Occipital lobe (tissue), 2 donors: ENCODE results near the gene LRRN4CL. TPM values are rescaled to one million over a fixed set of nuclear protein-coding genes. Genes with fewer than 3 reads are reported as not detected.
"Not testable (repeated sequence)": the region's sequence is repeated elsewhere in the genome, so short reads cannot be mapped to it uniquely, and the experiment has no call there.

ENCODE experiments used
- DNase-seq: peaks from one replicate; lab custom pipeline; 2025; lab: John Stamatoyannopoulos, UW
- total RNA-seq: library from RNA; depleted of rRNA; stranded (reverse); fragments of >200 nt; gene quantifications from one replicate; pipeline ENCODE4 v1.2.3, GENCODE V29; 2014

LRRN4CL gene
- total RNA-seq = 0.16 TPM

- peak; percentile 32 for DNase-seq
Measured at GRCh38 chr11:62689421-62690183, at the start of gene LRRN4CL. Gene LRRN4CL (minus strand): TSS chr11:62689530. CDS start chr11:62688508, 1,022 bp downstream.

GRCh38 chr11:62737196-62737595 is 47.9 kb upstream of the LRRN4CL start:
- DNase-seq = no peak

GRCh38 chr11:62732830-62733229 is 43.5 kb upstream of the LRRN4CL start:
- no peak for DNase-seq

GRCh38 chr11:62730076-62730475 is 40.7 kb upstream of the LRRN4CL start:
- DNase-seq = not testable (repeated sequence)

GRCh38 chr11:62728171-62728988 is 39.0 kb upstream of the LRRN4CL start, which contains the start of gene TTC9C:
Gene TTC9C (plus strand): TSS chr11:62728486. CDS start chr11:62728849, 363 bp downstream.
- DNase-seq = peak; percentile 77

- DNase-seq = peak; percentile 90
Measured at GRCh38 chr11:62727872-62728170, 38.5 kb upstream of the LRRN4CL start.

- peak; percentile 98 for DNase-seq
Measured at GRCh38 chr11:62727165-62727871, 38.0 kb upstream of the LRRN4CL start, which contains the start of gene HNRNPUL2. Gene HNRNPUL2 (minus strand): TSS chr11:62727457. CDS start chr11:62727156, 301 bp downstream.

GRCh38 chr11:62726915-62727164 is 37.5 kb upstream of the LRRN4CL start:
- DNase-seq = no peak

- DNase-seq = no peak
Measured at GRCh38 chr11:62726156-62726914, 37.0 kb upstream of the LRRN4CL start.

- no peak for DNase-seq
Measured at GRCh38 chr11:62725646-62726045, 36.3 kb upstream of the LRRN4CL start.

GRCh38 chr11:62724171-62724570 is 34.8 kb upstream of the LRRN4CL start:
- no peak for DNase-seq

GRCh38 chr11:62721994-62722393 is 32.7 kb upstream of the LRRN4CL start:
- DNase-seq = no peak

GRCh38 chr11:62719302-62719978 is 30.1 kb upstream of the LRRN4CL start:
- DNase-seq = no peak

- no peak for DNase-seq
Measured at GRCh38 chr11:62716816-62717215, 27.5 kb upstream of the LRRN4CL start.

GRCh38 chr11:62716206-62716605 is 26.9 kb upstream of the LRRN4CL start:
- no peak for DNase-seq

GRCh38 chr11:62715150-62716130 is 26.1 kb upstream of the LRRN4CL start:
- no peak for DNase-seq

GRCh38 chr11:62713343-62713742 is 24.0 kb upstream of the LRRN4CL start:
- DNase-seq = no peak

GRCh38 chr11:62712861-62713260 is 23.5 kb upstream of the LRRN4CL start:
- no peak for DNase-seq

- DNase-seq = no peak
Measured at GRCh38 chr11:62712276-62712812, 23.0 kb upstream of the LRRN4CL start.
